Caco-2 (cell line): Measurements from ENCODE around the gene ARHGAP30. TPM values are rescaled to one million over a fixed set of nuclear protein-coding genes. Genes with fewer than 3 reads are reported as not detected.

Experiments
- BruUV-seq: library from RNA; stranded (reverse); fragments of 400-500 nt; replicated peaks from 2 replicates; lab custom pipeline; 2021; lab: Mats Ljungman, UMichigan
- CTCF ChIA-PET: fragments of 300-600 bp; sonication (Branson Sonifier 250); formaldehyde crosslinking; loops from one replicate; lab custom pipeline; 2022; ENCODE audit warnings: antibody characterized with exemption; lab: Charles Lee
- POLR2A ChIA-PET: fragments of 300-600 bp; sonication (Branson Sonifier 250); formaldehyde crosslinking; loops from one replicate; lab custom pipeline; 2022; ENCODE audit warnings: antibody characterized with exemption; lab: Charles Lee
- DNase-seq, 2 experiments: peaks; one replicate each; pipeline versions ENCODE4 v3.0.0 to v3.0.0-alpha.2; 2020 to 2022
- H3K27me3 ChIP-seq: replicated peaks from 2 replicates; pipeline ENCODE4 v1.6.0; 2011; ENCODE audit warnings: low read length; ENCODE audit not compliant: control insufficient read depth, insufficient read depth
- H3K36me3 ChIP-seq: 2 replicates; pipeline ENCODE4 v1.5.1; 2011; ENCODE audit warnings: low read length; ENCODE audit not compliant: control insufficient read depth, insufficient read depth
- H3K4me1 ChIP-seq: fragments of 250-450 bp; sonication (Bioruptor Pico); 2 replicates; pipeline ENCODE4 v1.5.1; 2020; ENCODE audit warnings: mild to moderate bottlenecking
- H3K4me3 ChIP-seq: 2 replicates; pipeline ENCODE4 v1.5.1; 2011; ENCODE audit warnings: low read depth, mild to moderate bottlenecking, control low read depth, low read length
- H3K9me3 ChIP-seq: fragments of 250-450 bp; sonication (Bioruptor Pico); 2 replicates; pipeline ENCODE4 v1.5.1; 2020; ENCODE audit warnings: mild to moderate bottlenecking, moderate library complexity
- H3K27ac Mint-ChIP-seq: one replicate; pipeline ENCODE4 v1.8.0; 2022; ENCODE audit warnings: mixed read lengths; ENCODE audit not compliant: unreplicated experiment
- H3K27me3 Mint-ChIP-seq: one replicate; pipeline ENCODE4 v1.8.0; 2022; ENCODE audit warnings: mixed read lengths; ENCODE audit not compliant: insufficient read depth, unreplicated experiment
- H3K36me3 Mint-ChIP-seq: one replicate; pipeline ENCODE4 v1.8.0; 2022; ENCODE audit warnings: mild to moderate bottlenecking, mixed read lengths; ENCODE audit not compliant: insufficient read depth, unreplicated experiment
- H3K4me1 Mint-ChIP-seq: one replicate; pipeline ENCODE4 v1.8.0; 2022; ENCODE audit warnings: low read depth, mixed read lengths; ENCODE audit not compliant: unreplicated experiment
- H3K4me3 Mint-ChIP-seq: one replicate; pipeline ENCODE4 v1.8.0; 2022; ENCODE audit warnings: mild to moderate bottlenecking, moderate library complexity, mixed read lengths; ENCODE audit not compliant: unreplicated experiment
- H3K9me3 Mint-ChIP-seq: one replicate; pipeline ENCODE4 v1.8.0; 2022; ENCODE audit warnings: mixed read lengths; ENCODE audit not compliant: unreplicated experiment
- CTCF ChIP-seq, 2 experiments: fragments of 200-600 bp in 1 of 2; IDR thresholded peaks; 1 replicate in 1 of 2; 2 replicates in 1 of 2; pipeline versions ENCODE4 v1.5.1 to v1.8.0; 2011 to 2022; ENCODE audit warnings: antibody characterized with exemption in 1 of 2, control low read depth in 1 of 2, inconsistent platforms in 1 of 2, low read depth in 1 of 2, low read length in 1 of 2, mild to moderate bottlenecking in 1 of 2, moderate library complexity in 1 of 2; ENCODE audit not compliant: insufficient read depth in 1 of 2, severe bottlenecking in 1 of 2, unreplicated experiment in 1 of 2
- intact Hi-C: fragments of 100-400 bp; cut with micrococcal nuclease; formaldehyde crosslinking; loops from one replicate; pipeline ENCODE4 v1.10.0; 2022; ENCODE audit not compliant: unreplicated experiment
- total RNA-seq: library from RNA; stranded (reverse); gene quantifications from 2 replicates; pipeline ENCODE4 v1.2.3, GENCODE V29; 2022

The ARHGAP30 gene
- total RNA-seq, 1 experiment from 2014 or later, result not detected

GRCh38 chr1:161082996-161083747 lies 13.5 kb upstream of the ARHGAP30 start:
- Mint-ChIP-seq H3K4me3 (peak overlapping the region; percentile 9), H3K9me3 (no peaks in the 10 kb centered on the region), H3K27me3 (no peaks in the 10 kb centered on the region), H3K4me1 (peaks cover 37% of the 10 kb centered on the region), H3K36me3 (peaks cover 7% of the 10 kb centered on the region), H3K27ac (peak overlapping the region; percentile 67)
- BruUV-seq, result TSS peak; percentile 85
- no peak for TF ChIP-seq CTCF (IDR thresholded peaks at IDR 0.05; ENCODE audit: insufficient read depth in 1 of 2, low read depth in 1 of 2, low read length in 1 of 2, severe bottlenecking in 1 of 2, unreplicated experiment in 1 of 2)
- Histone ChIP-seq H3K27me3 (no peaks in the 10 kb centered on the region), H3K4me1 (peaks cover 43% of the 10 kb centered on the region), H3K9me3 (no peaks in the 10 kb centered on the region), H3K36me3 (no peaks in the 10 kb centered on the region), H3K4me3 (no peak overlapping the region)
- intact Hi-C loops, result no loop called here
- DNase-seq, result peak; percentile 92 to 95
- ChIA-PET CTCF (no interaction called here), POLR2A (interaction anchor here (0.6 to 1.9 kb wide), 3 partner anchors 37 to 180 kb away, joined by 4 to 10 read pairs (median 5); partner anchors contain the start of genes F11R and USF1)

DNA sequence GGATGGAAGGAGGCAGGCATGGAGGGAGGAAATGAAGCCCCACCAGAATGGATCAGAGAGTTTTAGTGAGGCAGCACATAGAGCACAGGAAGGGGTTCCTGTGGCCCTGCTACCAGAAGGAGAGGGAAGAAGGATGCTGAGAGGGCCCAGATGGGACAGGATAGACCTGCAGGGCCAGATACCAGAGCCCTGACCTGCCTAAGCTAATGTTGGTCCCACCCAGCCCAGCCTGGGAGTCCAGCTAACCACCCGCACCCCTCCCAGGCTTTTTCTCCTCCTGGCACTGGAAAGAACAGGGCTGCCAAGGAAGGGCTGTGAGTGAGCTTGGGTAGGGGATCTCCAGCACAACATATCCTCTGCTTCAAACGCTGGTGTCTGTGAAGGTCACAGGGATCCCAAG lies 12.8 kb upstream of the ARHGAP30 start:
- ChIA-PET CTCF (no interaction called here), POLR2A (no interaction called here)
- H3K27me3 ChIP-seq, result no peaks in the 10 kb centered on the region
- Mint-ChIP-seq H3K36me3 (peaks cover 7% of the 10 kb centered on the region), H3K4me1 (peaks cover 37% of the 10 kb centered on the region), H3K4me3 (no peak overlapping the region), H3K9me3 (no peaks in the 10 kb centered on the region), H3K27me3 (no peaks in the 10 kb centered on the region), H3K27ac (peak overlapping the region; percentile 67)
- peaks cover 43% of the 10 kb centered on the region for H3K4me1 ChIP-seq
- intact Hi-C loops, result no loop called here
- BruUV-seq, result no TSS peak
- no peak for TF ChIP-seq CTCF (IDR thresholded peaks at IDR 0.05; ENCODE audit: insufficient read depth in 1 of 2, low read depth in 1 of 2, low read length in 1 of 2, severe bottlenecking in 1 of 2, unreplicated experiment in 1 of 2)
- DNase-seq, result no peak
- H3K36me3 ChIP-seq, result no peaks in the 10 kb centered on the region
- no peak overlapping the region for H3K4me3 ChIP-seq
- H3K9me3 ChIP-seq, result no peaks in the 10 kb centered on the region

- Histone ChIP-seq H3K27me3 (no peaks in the 10 kb centered on the region), H3K4me1 (peaks cover 43% of the 10 kb centered on the region), H3K4me3 (no peak overlapping the region), H3K9me3 (no peaks in the 10 kb centered on the region), H3K36me3 (no peaks in the 10 kb centered on the region)
- intact Hi-C loops, result no loop called here
- Mint-ChIP-seq H3K36me3 (peaks cover 7% of the 10 kb centered on the region), H3K27ac (no peak overlapping the region), H3K27me3 (no peaks in the 10 kb centered on the region), H3K9me3 (no peaks in the 10 kb centered on the region), H3K4me1 (peaks cover 37% of the 10 kb centered on the region), H3K4me3 (no peak overlapping the region)
- no peak for TF ChIP-seq CTCF (IDR thresholded peaks at IDR 0.05; ENCODE audit: insufficient read depth in 1 of 2, low read depth in 1 of 2, low read length in 1 of 2, severe bottlenecking in 1 of 2, unreplicated experiment in 1 of 2)
- BruUV-seq, result no TSS peak
- CTCF ChIA-PET, result no interaction called here
- DNase-seq, result no peak
- POLR2A ChIA-PET, result no interaction called here
These were observed 11.8 kb upstream of the ARHGAP30 start for GRCh38 chr1:161081519-161081918.
